ENCODE data around the gene NPAS3. TPM values are rescaled to one million over a fixed set of nuclear protein-coding genes. Genes with fewer than 3 reads are reported as not detected.
A peak's percentile ranks its signal among the peaks of the same experiment; 100 is the strongest.

The NPAS3 gene
- total RNA-seq, 1 donor from 2014 or later = not detected

DNA sequence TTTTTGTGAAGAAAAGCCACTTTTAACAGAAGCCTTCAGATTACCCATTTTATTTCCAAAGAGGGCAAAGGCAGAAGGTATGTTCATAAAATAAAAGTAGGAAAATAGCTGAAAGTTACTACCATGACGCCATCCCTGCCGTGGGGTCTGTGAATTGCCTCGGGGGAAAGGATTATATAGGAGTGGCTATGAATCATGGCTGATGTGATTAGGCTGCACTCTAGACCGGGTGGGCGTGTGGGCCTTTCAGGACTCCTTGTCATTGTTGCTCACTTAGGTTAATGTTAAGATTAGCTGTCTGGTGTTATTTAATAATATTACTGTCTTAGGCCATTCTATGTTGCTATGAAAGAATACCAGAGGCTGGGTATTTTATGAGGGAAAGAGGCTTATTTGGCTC, 816.7 kb downstream of the NPAS3 start:
- Mint-ChIP-seq H3K27ac (no peak overlapping the region), H3K4me3 (no peak overlapping the region), H3K4me1 (no peaks in the 10 kb centered on the region), H3K36me3 (ENCODE audit: low read depth) (no peaks in the 10 kb centered on the region), H3K27me3 (peaks cover 4% of the 10 kb centered on the region), H3K9me3 (no peaks in the 10 kb centered on the region)
- intact Hi-C loops (cut with micrococcal nuclease) = no loop called here
- no peak for DNase-seq

DNA sequence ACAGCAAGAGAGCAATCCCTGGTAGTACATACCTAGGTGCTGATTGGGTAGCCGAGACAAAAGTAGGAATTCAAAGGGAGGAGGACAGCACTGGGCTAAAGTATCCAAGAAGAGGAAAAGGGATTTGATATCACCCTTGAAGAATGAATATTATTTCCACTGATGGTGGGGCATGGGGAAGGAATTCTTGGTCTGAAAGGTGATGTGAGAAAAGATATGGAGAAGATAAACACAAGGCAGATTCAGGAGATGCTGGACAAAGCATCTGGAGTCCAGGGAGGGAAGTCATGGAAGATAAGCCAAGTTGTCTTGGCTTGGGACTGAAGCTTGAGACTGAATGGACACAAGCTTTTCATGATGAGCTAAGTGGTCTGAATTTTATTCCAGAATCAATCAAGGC, 818.2 kb downstream of the NPAS3 start:
- Mint-ChIP-seq H3K27me3 (peaks cover 8% of the 10 kb centered on the region), H3K4me1 (no peaks in the 10 kb centered on the region), H3K4me3 (no peak overlapping the region), H3K9me3 (no peaks in the 10 kb centered on the region), H3K36me3 (ENCODE audit: low read depth) (no peaks in the 10 kb centered on the region), H3K27ac (no peak overlapping the region)
- intact Hi-C loops (cut with micrococcal nuclease) = no loop called here
- DNase-seq = no peak

DNA sequence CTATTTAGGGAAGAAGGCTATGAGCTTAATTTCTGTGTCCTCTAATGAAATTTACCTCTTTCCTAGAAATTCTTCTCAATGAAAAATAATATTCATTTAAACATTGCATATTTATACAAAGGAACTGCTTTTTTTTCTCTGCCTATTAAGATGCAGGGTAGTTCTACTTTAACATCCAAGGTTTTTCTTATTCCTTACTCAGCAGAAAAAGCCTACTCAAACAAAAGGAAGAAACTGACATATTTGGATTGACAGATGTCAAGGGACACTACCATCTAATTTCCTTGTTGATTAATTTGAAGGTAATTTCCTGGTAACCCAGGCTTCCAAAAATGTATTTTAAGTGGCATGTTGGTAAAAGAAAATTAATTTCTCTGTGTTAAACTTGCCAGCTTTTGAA, 819.9 kb downstream of the NPAS3 start:
- no peaks in the 10 kb centered on the region for H3K9me3 Mint-ChIP-seq
- intact Hi-C loops (cut with micrococcal nuclease) = no loop called here
- H3K4me3 Mint-ChIP-seq = no peak overlapping the region
- DNase-seq = no peak
- H3K27me3 Mint-ChIP-seq = peaks cover 8% of the 10 kb centered on the region
- no peaks in the 10 kb centered on the region for H3K4me1 Mint-ChIP-seq
- H3K36me3 Mint-ChIP-seq (ENCODE audit: low read depth) = no peaks in the 10 kb centered on the region
- H3K27ac Mint-ChIP-seq = no peak overlapping the region

DNA sequence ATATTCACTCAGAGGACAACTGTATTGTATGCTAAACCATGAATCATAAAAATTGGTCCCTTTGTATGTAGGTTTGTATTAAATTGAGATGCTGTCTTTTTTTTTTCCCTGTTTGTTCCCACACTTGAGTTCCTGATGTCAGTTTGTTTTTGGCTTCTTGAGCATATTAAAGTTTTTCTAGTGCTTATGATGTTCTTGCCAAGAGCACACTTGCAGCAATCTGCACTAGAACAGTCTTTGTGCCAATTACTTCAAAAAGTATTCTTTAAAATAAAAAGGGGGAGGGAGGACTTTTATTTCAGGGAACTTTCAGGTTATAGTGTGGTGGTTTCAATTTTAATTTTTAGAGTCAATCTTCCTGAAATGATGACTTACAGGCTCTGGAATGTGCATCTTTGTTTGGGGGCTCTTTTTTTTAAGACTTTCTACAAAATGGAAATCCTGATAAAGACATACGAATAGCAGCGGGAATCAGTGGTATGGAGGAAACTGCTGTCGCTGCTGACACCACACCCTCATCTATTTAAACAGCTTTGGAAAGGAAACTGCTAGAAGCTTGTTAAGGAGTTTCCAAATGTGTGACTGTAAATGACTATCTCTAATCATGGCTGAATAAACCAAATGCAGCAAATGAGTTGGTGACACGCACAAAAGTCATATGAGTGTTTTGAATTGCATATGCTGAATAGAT, 823.6 kb downstream of the NPAS3 start:
- no peak overlapping the region for H3K4me3 Mint-ChIP-seq
- no peaks in the 10 kb centered on the region for H3K36me3 Mint-ChIP-seq (ENCODE audit: low read depth)

DNA sequence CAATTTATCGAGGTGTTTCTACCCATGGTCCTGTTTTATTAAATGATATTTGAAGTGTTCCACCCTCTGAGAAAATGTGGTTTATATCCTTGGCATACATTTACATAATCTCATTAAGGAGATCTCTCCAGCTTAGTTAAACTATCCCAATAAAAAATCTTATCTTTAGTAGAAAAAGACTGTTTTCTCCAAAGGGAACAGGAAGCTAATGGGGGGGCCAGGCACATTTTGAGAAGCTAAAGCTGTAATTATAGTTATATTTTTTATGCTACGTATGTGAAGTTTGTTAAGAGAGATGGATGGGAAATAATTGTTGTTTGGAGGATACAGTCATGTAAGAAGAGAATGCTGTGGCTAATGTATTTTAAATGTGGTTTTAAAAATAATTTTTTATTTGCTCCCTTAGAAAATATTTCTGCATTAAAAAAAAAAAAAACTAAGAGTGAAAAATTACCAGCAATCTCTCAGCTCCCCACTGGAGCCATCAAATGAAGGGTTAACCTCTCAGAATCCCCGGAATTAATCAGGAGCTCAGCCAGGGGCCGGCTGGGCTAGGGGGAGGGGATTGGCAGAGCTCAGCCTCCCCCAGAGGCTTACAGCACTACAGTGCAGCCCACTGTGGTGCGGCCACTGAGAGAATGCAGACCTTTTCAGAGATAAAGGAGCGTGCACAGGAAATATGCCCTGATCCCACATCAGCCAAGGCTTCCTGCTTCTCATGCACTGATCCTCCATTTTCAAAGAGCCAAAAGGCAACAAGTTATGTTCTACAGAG, 826.4 kb downstream of the NPAS3 start:
- Mint-ChIP-seq H3K4me1 (no peaks in the 10 kb centered on the region), H3K27ac (no peak overlapping the region), H3K9me3 (no peaks in the 10 kb centered on the region), H3K36me3 (ENCODE audit: low read depth) (no peaks in the 10 kb centered on the region), H3K4me3 (no peak overlapping the region), H3K27me3 (peaks cover 9% of the 10 kb centered on the region)
- intact Hi-C loops (cut with micrococcal nuclease) = no loop called here
- DNase-seq = no peak

More for the DNA sequence above, 823.6 kb downstream of the NPAS3 start:
- no peaks in the 10 kb centered on the region for H3K4me1 Mint-ChIP-seq
- DNase-seq = no peak
- intact Hi-C loops (cut with micrococcal nuclease) = no loop called here
- peaks cover 13% of the 10 kb centered on the region for H3K27me3 Mint-ChIP-seq
- H3K9me3 Mint-ChIP-seq = no peaks in the 10 kb centered on the region
- no peak overlapping the region for H3K27ac Mint-ChIP-seq

DNA sequence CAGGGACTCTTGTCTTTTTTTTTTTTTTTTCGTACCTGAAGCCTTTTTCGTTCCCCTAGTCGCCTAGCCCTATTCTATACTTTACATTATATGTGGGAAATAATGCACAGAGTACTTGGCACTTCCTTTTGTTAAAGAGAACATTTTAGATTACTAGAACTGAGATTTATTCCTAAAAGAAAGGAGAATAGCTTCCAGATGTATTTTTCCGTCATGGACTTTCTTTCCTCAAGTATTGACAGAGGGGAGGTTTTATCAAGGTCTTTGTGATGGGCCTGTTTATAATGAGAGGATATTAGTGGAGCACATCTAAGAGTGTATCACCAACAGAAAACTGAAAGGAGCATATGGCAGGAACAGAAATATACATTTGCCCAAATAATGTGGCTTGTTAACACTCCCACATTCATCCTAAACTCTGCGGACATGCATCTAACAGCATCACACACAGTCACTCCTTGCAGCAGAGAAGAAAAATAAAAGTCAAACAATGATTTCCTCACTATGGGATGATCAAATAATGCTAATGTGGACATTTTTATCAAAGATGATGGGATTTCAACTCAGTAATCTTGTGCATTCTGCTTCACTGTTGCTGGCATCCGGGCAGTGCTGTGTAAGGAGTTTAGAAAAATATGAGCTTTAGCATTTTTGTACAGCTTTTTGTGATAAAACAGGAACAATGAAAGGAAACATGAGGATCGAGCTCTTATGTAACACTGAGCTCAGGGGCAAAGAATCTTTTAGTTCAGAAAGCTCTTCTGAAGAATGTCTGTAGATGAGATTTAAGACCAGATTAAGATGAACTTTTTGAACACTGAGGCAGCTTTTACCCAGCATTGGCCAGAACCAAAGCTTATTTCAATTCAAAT, 829.1 kb downstream of the NPAS3 start:
- Mint-ChIP-seq H3K4me1 (no peaks in the 10 kb centered on the region), H3K27ac (no peak overlapping the region), H3K36me3 (ENCODE audit: low read depth) (no peaks in the 10 kb centered on the region), H3K9me3 (no peaks in the 10 kb centered on the region), H3K4me3 (no peak overlapping the region), H3K27me3 (peaks cover 6% of the 10 kb centered on the region)
- no peak for DNase-seq
- intact Hi-C loops (cut with micrococcal nuclease) = no loop called here

DNA sequence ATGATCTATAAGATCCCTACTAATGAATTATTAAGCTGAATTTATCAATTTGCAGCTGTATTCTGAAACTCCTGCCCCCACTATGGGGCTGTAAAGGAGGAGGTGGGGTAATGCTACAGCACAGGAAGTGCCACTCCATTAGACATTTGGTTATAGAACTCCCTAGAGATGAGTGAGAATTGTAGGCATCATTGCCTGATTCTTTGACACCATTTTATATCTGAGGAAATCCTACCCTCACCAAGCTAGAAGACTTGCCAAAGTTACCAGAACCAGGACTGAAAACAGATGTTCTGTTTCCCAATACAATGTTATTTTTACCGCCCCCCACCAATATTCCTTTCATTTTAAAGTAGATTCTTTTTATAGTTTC, 829.8 kb downstream of the NPAS3 start:
- no peaks in the 10 kb centered on the region for H3K9me3 Mint-ChIP-seq
- H3K36me3 Mint-ChIP-seq (ENCODE audit: low read depth) = no peaks in the 10 kb centered on the region
- H3K4me3 Mint-ChIP-seq = no peak overlapping the region
- peaks cover 6% of the 10 kb centered on the region for H3K27me3 Mint-ChIP-seq
- no peak for DNase-seq
- H3K27ac Mint-ChIP-seq = no peak overlapping the region
- intact Hi-C loops (cut with micrococcal nuclease) = no loop called here
- no peaks in the 10 kb centered on the region for H3K4me1 Mint-ChIP-seq

DNA sequence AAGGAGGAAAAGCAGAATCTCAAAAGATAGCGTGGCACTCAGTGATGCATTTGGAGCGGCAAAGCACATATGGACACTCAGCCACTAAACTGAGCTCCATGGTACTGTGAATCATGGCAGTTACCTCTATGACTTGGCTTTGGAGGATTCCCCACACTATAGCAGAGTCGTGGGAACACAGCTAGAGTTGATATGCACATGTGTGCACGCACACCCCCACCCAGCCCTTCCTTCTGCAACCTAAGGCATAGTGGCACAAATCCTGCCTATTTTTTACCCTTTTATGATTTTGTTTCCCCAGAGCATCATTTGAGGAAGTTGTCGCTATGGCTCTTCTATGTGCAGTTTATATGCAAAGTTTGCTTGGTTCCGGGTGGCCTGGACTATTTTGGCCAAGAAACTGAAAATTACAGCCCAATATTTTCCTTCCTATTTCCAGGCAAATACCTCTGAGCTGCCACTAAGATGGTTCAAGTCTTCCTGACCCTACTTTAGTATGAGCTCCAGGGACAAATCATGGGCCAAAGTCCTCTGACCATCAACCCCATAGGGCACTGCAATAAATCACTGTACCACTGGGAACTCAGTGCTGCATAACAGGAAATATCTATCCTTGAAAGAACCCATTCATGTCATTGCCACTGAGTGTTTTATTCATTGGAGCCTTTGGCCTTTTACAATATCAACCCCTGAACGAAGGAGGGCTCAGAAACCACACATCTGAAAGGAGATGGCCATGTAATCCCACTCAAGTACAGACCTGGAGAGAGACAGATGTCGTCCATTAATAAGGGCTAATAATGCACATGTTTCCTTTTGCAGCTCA, 834.7 kb downstream of the NPAS3 start:
- Mint-ChIP-seq H3K27ac (no peak overlapping the region), H3K4me3 (no peak overlapping the region), H3K27me3 (no peaks in the 10 kb centered on the region), H3K36me3 (ENCODE audit: low read depth) (no peaks in the 10 kb centered on the region), H3K9me3 (no peaks in the 10 kb centered on the region), H3K4me1 (no peaks in the 10 kb centered on the region)
- intact Hi-C loops (cut with micrococcal nuclease) = no loop called here
- no peak for DNase-seq

DNA sequence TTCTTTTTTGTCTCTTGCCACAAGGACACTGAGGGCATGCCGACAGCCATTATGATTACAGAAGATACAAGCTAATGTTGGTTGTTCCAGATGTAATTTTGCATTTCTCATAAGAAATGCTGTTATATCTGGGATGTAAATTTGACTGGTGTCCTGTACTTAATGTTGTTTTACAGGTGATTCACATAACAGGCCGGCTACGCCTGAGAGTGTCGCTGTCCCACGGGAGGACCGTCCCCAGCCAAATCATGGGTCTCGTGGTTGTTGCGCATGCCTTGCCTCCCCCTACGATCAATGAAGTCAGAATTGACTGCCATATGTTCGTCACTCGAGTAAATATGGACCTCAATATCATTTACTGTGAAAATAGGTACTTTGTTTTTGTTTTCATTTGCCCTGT, 835.5 kb downstream of the NPAS3 start:
- no peaks in the 10 kb centered on the region for H3K4me1 Mint-ChIP-seq
- no peak for DNase-seq
- intact Hi-C loops (cut with micrococcal nuclease) = no loop called here
- no peaks in the 10 kb centered on the region for H3K27me3 Mint-ChIP-seq
- no peaks in the 10 kb centered on the region for H3K36me3 Mint-ChIP-seq (ENCODE audit: low read depth)
- H3K4me3 Mint-ChIP-seq = no peak overlapping the region
- no peak overlapping the region for H3K27ac Mint-ChIP-seq
- H3K9me3 Mint-ChIP-seq = no peaks in the 10 kb centered on the region

DNA sequence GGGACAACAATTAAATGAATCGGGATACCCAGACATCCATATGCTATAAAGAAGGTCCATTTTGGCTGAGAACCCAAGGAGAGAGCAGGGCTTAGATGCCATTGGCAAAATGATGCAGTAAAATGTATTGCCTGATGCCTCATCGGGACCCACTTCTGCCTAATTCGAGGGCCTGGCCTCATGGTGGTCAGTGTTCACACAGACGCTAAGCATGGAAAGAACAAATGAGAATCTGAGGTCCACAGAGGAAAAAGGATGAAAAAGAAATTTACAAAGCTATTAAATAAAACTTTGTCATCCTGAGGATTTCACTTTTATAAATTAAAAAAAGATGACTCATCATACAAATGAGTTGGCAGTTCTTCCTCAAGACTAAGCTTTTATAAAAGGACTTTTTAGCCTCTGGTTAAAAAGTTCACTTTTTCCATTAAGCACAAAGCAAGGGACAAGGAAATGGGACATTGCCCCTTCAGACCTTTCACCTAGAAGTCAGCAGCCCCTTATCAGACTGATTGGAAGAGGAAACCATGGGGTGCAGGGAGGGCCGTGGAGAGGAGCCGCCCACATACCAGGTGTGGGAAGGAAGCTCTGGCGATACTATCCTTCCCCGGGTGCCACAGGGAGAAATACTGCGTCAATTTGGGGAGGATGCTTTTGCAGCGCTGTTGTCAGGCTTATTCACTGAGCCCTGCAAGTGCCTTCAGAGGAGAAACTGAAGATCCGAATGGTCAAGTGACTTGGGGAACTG, 836.2 kb downstream of the NPAS3 start:
- Mint-ChIP-seq H3K4me3 (no peak overlapping the region), H3K27me3 (no peaks in the 10 kb centered on the region), H3K36me3 (ENCODE audit: low read depth) (no peaks in the 10 kb centered on the region)

DNA sequence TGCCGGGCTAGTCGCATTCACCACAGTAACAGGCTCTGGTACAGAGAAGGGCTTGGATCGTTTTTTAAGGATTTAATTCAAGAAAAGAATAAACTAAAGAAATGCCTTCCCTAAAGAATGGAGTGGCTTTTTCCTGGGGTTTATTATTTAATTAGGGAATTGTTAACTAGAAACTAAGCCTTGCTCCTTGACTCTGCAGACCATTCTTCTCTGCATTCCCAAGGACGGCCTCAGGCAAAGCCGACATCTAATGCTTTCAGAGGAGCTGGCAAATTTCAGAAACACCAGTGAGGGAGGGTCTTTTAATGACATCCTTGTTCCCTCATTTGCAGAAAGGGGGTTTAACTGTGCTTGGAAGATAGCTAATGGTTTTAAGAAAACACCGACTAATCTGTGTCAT, 838.2 kb downstream of the NPAS3 start:
- no peaks in the 10 kb centered on the region for H3K4me1 Mint-ChIP-seq
- no peak overlapping the region for H3K4me3 Mint-ChIP-seq
- H3K9me3 Mint-ChIP-seq = no peaks in the 10 kb centered on the region
- H3K36me3 Mint-ChIP-seq (ENCODE audit: low read depth) = no peaks in the 10 kb centered on the region
- H3K27me3 Mint-ChIP-seq = peaks cover 6% of the 10 kb centered on the region
- no peak for DNase-seq
- no peak overlapping the region for H3K27ac Mint-ChIP-seq
- intact Hi-C loops (cut with micrococcal nuclease) = no loop called here

More for the DNA sequence above, 836.2 kb downstream of the NPAS3 start:
- Mint-ChIP-seq H3K9me3 (no peaks in the 10 kb centered on the region), H3K27ac (no peak overlapping the region), H3K4me1 (no peaks in the 10 kb centered on the region)
- no peak for DNase-seq
- intact Hi-C loops (cut with micrococcal nuclease) = no loop called here

DNA sequence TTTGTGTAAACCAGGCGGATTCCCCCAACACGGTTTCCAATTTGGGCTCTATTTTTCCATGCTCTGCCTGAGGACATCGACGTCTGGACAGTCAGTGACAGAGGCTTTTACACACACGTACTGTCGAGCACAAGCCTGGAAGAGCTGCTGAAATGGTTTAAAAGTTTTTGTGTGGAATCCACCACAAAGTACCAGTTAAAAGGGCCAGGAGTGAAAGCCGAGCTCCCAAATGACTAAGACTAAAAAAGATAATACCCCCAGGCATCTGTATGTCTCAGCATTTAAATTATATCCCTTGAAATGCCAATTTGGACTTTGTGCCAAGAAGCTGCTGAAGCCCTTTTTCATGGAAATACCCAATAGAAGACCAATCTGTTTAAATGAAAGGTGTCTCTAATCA, 839.0 kb downstream of the NPAS3 start:
- H3K36me3 Mint-ChIP-seq (ENCODE audit: low read depth) = no peaks in the 10 kb centered on the region
- DNase-seq = peak; percentile 41
- intact Hi-C loops (cut with micrococcal nuclease) = no loop called here
- no peak overlapping the region for H3K4me3 Mint-ChIP-seq
- no peaks in the 10 kb centered on the region for H3K9me3 Mint-ChIP-seq
- no peaks in the 10 kb centered on the region for H3K4me1 Mint-ChIP-seq
- H3K27me3 Mint-ChIP-seq = peaks cover 10% of the 10 kb centered on the region
- H3K27ac Mint-ChIP-seq = no peak overlapping the region

DNA sequence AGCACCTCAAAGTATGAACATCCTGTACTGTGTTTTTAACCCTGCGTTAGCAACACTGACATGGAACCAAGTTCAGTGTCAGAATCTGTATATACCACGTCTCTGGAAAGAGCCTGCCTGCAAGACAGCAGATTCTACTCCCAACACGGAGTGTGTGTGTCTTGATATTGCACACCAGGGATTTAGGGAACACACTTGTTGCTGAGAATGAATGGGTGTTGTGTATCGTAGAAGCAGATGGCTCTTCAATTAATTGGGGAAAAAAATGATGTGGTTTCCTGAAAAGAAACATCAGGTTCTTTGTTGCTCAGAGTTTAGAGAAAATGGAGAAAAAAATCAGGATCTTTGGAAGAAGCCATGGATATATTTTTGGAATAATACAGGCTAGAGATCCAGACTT, 841.4 kb downstream of the NPAS3 start:
- no peak overlapping the region for H3K27ac Mint-ChIP-seq

More for the DNA sequence above, 841.4 kb downstream of the NPAS3 start:
- Mint-ChIP-seq H3K9me3 (no peaks in the 10 kb centered on the region), H3K27me3 (peaks cover 12% of the 10 kb centered on the region), H3K4me3 (no peak overlapping the region), H3K4me1 (no peaks in the 10 kb centered on the region), H3K36me3 (ENCODE audit: low read depth) (no peaks in the 10 kb centered on the region)
- intact Hi-C loops (cut with micrococcal nuclease) = no loop called here
- DNase-seq = peak; percentile 39
